ENCODE measurements around the gene PRKACB. TPM values are rescaled to one million over a fixed set of nuclear protein-coding genes. Genes with fewer than 3 reads are reported as not detected.

The PRKACB gene
- total and polyA plus RNA-seq, 4 donors, result 5.9 to 18.2 (median 8.9) TPM

GRCh38 chr1:84271441-84272151 lies 127.5 kb downstream of the PRKACB start:
- H3K36me3 ChIP-seq (ENCODE audit: control insufficient read depth in 4 of 4, insufficient read depth in 3 of 4, low read depth in 1 of 4, low read length in 3 of 4), result no peaks in the 10 kb centered on the region
- TF ChIP-seq FOXA2 (IDR thresholded peaks at IDR 0.05) (no peak), HNF4G (IDR thresholded peaks at IDR 0.05) (no peak), RXRA (IDR thresholded peaks at IDR 0.05) (no peak), SP1 (IDR thresholded peaks at IDR 0.05) (no peak), ZBTB33 (IDR thresholded peaks at IDR 0.05) (no peak)
- WGBS, result 60% methylated on average over 6 of the region's 6 CpGs
- no peaks in the 10 kb centered on the region for H3K27me3 ChIP-seq (ENCODE audit: control insufficient read depth in 4 of 4, insufficient read depth in 4 of 4, low read length in 3 of 4)
- H3K9me3 ChIP-seq (ENCODE audit: control insufficient read depth in 4 of 4, low read length in 3 of 4), result no peaks in the 10 kb centered on the region
- H3K27ac ChIP-seq (ENCODE audit: low read depth in 1 of 2, low read length in 2 of 2), result no peak overlapping the region
- DNase-seq (ENCODE audit: low spot score), result no peak
- no peak overlapping the region for H3K4me3 ChIP-seq (ENCODE audit: low read depth in 1 of 3, low read length in 3 of 3)
- no peak overlapping the region for H3K9ac ChIP-seq (ENCODE audit: low read depth in 1 of 2, low read length in 2 of 2)
- no peaks in the 10 kb centered on the region for H3K4me1 ChIP-seq (ENCODE audit: control insufficient read depth in 4 of 4, insufficient read depth in 4 of 4, low read length in 3 of 4)

GRCh38 chr1:84272401-84272800 lies 128.3 kb downstream of the PRKACB start:
- WGBS, result 75% methylated on average over 1 of the region's 1 CpG
- H3K36me3 ChIP-seq (ENCODE audit: control insufficient read depth in 4 of 4, insufficient read depth in 3 of 4, low read depth in 1 of 4, low read length in 3 of 4), result no peaks in the 10 kb centered on the region
- TF ChIP-seq TAF1 (conservative IDR thresholded peaks at IDR 0.05) (no peak), ATF3 (IDR thresholded peaks at IDR 0.05) (no peak)
- no peaks in the 10 kb centered on the region for H3K4me1 ChIP-seq (ENCODE audit: control insufficient read depth in 4 of 4, insufficient read depth in 4 of 4, low read length in 3 of 4)
- no peaks in the 10 kb centered on the region for H3K9me3 ChIP-seq (ENCODE audit: control insufficient read depth in 4 of 4, low read length in 3 of 4)
- H3K27ac ChIP-seq (ENCODE audit: low read depth in 1 of 2, low read length in 2 of 2), result no peak overlapping the region
- no peak overlapping the region for H3K4me3 ChIP-seq (ENCODE audit: low read depth in 1 of 3, low read length in 3 of 3)
- H3K27me3 ChIP-seq (ENCODE audit: control insufficient read depth in 4 of 4, insufficient read depth in 4 of 4, low read length in 3 of 4), result no peaks in the 10 kb centered on the region
- no peak for DNase-seq (ENCODE audit: low spot score)
- no peak overlapping the region for H3K9ac ChIP-seq (ENCODE audit: low read depth in 1 of 2, low read length in 2 of 2)

GRCh38 chr1:84277343-84278059 lies 133.4 kb downstream of the PRKACB start:
- Histone ChIP-seq H3K9ac (ENCODE audit: low read depth in 1 of 2, low read length in 2 of 2) (no peak overlapping the region), H3K27me3 (ENCODE audit: control insufficient read depth in 4 of 4, insufficient read depth in 4 of 4, low read length in 3 of 4) (no peaks in the 10 kb centered on the region), H3K4me1 (ENCODE audit: control insufficient read depth in 4 of 4, insufficient read depth in 4 of 4, low read length in 3 of 4) (no peaks in the 10 kb centered on the region), H3K9me3 (ENCODE audit: control insufficient read depth in 4 of 4, low read length in 3 of 4) (no peaks in the 10 kb centered on the region), H3K27ac (ENCODE audit: low read depth in 1 of 2, low read length in 2 of 2) (no peak overlapping the region), H3K4me3 (ENCODE audit: low read depth in 1 of 3, low read length in 3 of 3) (no peak overlapping the region), H3K36me3 (ENCODE audit: control insufficient read depth in 4 of 4, insufficient read depth in 3 of 4, low read depth in 1 of 4, low read length in 3 of 4) (no peaks in the 10 kb centered on the region)
- DNase-seq (ENCODE audit: low spot score), result no peak
- 98% methylated on average over 1 of the region's 1 CpG for WGBS
- TF ChIP-seq CTCF (IDR thresholded peaks at IDR 0.05; ENCODE audit: low read depth, low read length, missing input control) (no peak), TAF1 (conservative IDR thresholded peaks at IDR 0.05) (no peak), YY1 (IDR thresholded peaks at IDR 0.05) (no peak), HNF4G (IDR thresholded peaks at IDR 0.05) (no peak), REST (IDR thresholded peaks at IDR 0.05) (no peak), ZBTB33 (IDR thresholded peaks at IDR 0.05) (no peak), MAX (IDR thresholded peaks at IDR 0.05) (no peak), NR2F2 (IDR thresholded peaks at IDR 0.05) (no peak), HNF4A (conservative IDR thresholded peaks at IDR 0.05) (no peak), RXRA (IDR thresholded peaks at IDR 0.05) (no peak), GABPA (IDR thresholded peaks at IDR 0.05 in 1 of 2, conservative IDR thresholded peaks at IDR 0.05 in 1 of 2) (no peak), EGR1 (IDR thresholded peaks at IDR 0.05; ENCODE audit: low read depth in 2 of 2) (no peak), JUND (IDR thresholded peaks at IDR 0.05) (no peak)
